ENCODE measurements around the gene PLD3.

PLD3 gene

GRCh38 chr19:40337594-40337993 is 10.9 kb upstream of the PLD3 start:
- no peak for TF ChIP-seq CTCF (IDR thresholded peaks at IDR 0.05; ENCODE audit: insufficient read depth, low read depth, low read length, missing control alignments)
- DNase-seq (ENCODE audit: low read depth) = no peak
- no peak overlapping the region for H3K4me3 ChIP-seq (ENCODE audit: low read depth, low read length)

GRCh38 chr19:40339018-40339728 is 9.3 kb upstream of the PLD3 start:
- H3K4me3 ChIP-seq (ENCODE audit: low read depth, low read length) = no peak overlapping the region
- no peak for TF ChIP-seq CTCF (IDR thresholded peaks at IDR 0.05; ENCODE audit: insufficient read depth, low read depth, low read length, missing control alignments)

GRCh38 chr19:40341601-40342482 is 6.7 kb upstream of the PLD3 start:
- DNase-seq (ENCODE audit: low read depth) = no peak
- H3K4me3 ChIP-seq (ENCODE audit: low read depth, low read length) = no peak overlapping the region
- no peak for TF ChIP-seq CTCF (IDR thresholded peaks at IDR 0.05; ENCODE audit: insufficient read depth, low read depth, low read length, missing control alignments)

More at GRCh38 chr19:40339018-40339728, 9.3 kb upstream of the PLD3 start:
- no peak for DNase-seq (ENCODE audit: low read depth)

GRCh38 chr19:40342644-40343311 is 5.7 kb upstream of the PLD3 start:
- no peak for DNase-seq (ENCODE audit: low read depth)
- TF ChIP-seq CTCF (IDR thresholded peaks at IDR 0.05; ENCODE audit: insufficient read depth, low read depth, low read length, missing control alignments) = no peak
- H3K4me3 ChIP-seq (ENCODE audit: low read depth, low read length) = no peak overlapping the region

- TF ChIP-seq CTCF (IDR thresholded peaks at IDR 0.05; ENCODE audit: insufficient read depth, low read depth, low read length, missing control alignments) = no peak
- no peak overlapping the region for H3K4me3 ChIP-seq (ENCODE audit: low read depth, low read length)
- no peak for DNase-seq (ENCODE audit: low read depth)
Measured at GRCh38 chr19:40344422-40344821, 4.1 kb upstream of the PLD3 start.

- peak overlapping the region; percentile 69 for H3K4me3 ChIP-seq (ENCODE audit: low read depth, low read length)
- no peak for TF ChIP-seq CTCF (IDR thresholded peaks at IDR 0.05; ENCODE audit: insufficient read depth, low read depth, low read length, missing control alignments)
- DNase-seq (ENCODE audit: low read depth) = peak; percentile 42
Measured at GRCh38 chr19:40348961-40349507, 539 bp downstream of the PLD3 start.
